GM12873 (cell line): ENCODE measurements around the gene MARS1.

Experiments used
- CTCF ChIP-seq: IDR thresholded peaks from 2 replicates; pipeline ENCODE4 v1.5.1; 2012; ENCODE audit warnings: low read depth, mild to moderate bottlenecking, moderate library complexity, low read length, control low read depth; ENCODE audit not compliant: insufficient read depth; ENCODE audit errors: missing control alignments

The MARS1 gene

GRCh38 chr12:57535764-57536596, 48.1 kb downstream of the MARS1 start:
- TF ChIP-seq CTCF, result no peak

- no peak for TF ChIP-seq CTCF
These were observed 48.7 kb downstream of the MARS1 start for GRCh38 chr12:57536597-57536942.

DNA sequence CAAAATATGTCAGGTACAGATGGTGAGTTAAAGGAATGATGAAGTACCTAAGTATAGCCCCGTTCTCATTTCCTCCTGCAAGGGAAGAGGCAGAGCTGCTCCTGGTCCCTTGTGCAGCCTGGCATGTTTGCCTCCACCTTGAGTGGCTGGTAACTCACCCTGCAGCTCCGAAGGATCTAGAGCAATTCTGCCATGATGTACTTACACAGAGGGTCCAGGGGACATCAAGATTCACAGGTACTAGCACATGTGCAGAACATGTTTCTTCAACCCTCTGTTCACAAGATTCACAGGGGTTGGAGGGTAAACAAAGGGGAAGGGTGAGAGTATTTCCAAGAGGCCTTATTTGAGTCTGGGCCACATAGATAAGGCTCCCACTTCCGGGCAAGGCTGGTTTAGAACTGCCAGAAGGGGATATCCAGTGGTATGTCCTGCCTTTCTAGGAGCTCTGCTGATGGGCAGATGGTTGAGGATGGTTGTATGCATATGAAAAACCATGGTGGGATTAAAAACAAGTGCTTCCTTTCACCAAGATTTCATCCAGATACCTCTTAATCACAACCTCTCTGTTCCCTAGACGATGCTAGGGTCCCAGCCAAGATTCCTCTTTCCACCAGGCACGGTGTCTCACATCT, 51.4 kb downstream of the MARS1 start:
- TF ChIP-seq CTCF, result no peak

DNA sequence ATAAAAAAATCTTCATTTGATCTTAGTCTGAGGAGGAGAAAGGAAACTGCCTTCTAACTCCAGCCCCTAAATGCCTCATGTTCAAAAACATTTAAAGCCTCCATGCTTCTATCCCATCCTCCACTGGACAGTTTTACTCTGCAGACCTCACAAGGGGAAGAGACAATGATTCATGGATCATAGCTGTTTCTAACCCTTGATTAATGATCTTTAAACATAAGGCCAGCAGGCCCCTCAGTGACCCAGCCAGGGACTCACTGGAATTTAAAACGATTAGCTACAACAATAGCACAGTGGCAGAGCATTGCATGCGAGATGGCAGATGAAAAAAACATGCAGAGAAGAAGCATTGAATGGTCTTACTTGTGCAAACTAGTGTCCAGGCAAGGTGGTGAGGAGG, 53.1 kb downstream of the MARS1 start:
- no peak for TF ChIP-seq CTCF

DNA sequence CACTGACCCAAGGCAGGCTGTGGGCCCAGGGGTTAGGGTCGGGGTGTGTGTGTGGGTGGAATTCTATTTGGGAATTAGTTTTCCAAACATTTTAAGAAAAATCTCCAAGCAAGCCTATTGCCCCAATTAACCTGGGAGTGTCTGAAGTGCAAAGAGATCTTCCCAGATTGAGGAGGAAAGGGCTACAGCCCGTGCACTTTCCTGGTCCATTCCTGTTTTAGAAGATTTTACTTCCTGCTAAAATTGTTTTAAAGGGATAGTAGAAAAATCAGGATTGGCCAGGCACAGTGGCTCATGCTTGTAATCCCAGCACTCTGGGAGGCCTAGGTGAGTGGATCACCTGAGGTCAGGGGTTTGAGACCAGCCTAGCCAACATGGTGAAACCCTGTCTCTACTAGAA, 53.8 kb downstream of the MARS1 start:
- TF ChIP-seq CTCF, result no peak

GRCh38 chr12:57543581-57543980, 55.7 kb downstream of the MARS1 start:
- no peak for TF ChIP-seq CTCF

- no peak for TF ChIP-seq CTCF
These were observed 58.1 kb downstream of the MARS1 start for GRCh38 chr12:57545809-57546437.
